Nephron (organoid): ENCODE results near the gene LY86.

Experiments used
- H3K27ac Mint-ChIP-seq, 3 experiments: 2 replicates each; pipeline ENCODE4 v1.8.0; 2020; ENCODE audit warnings: mixed read lengths in 3 of 3, mild to moderate bottlenecking in 2 of 3, moderate library complexity in 1 of 3
- H3K27me3 Mint-ChIP-seq: 2 replicates; pipeline ENCODE4 v1.8.0; 2021; ENCODE audit warnings: low read depth, mild to moderate bottlenecking, moderate library complexity, mixed read lengths
- H3K36me3 Mint-ChIP-seq: 2 replicates; pipeline ENCODE4 v1.8.0; 2020; ENCODE audit warnings: low read depth, mixed read lengths
- H3K4me1 Mint-ChIP-seq: 2 replicates; pipeline ENCODE4 v1.8.0; 2020; ENCODE audit warnings: mixed read lengths
- H3K4me3 Mint-ChIP-seq, 3 experiments: 2 replicates each; pipeline ENCODE4 v1.8.0; 2020; ENCODE audit warnings: mild to moderate bottlenecking in 3 of 3, mixed read lengths in 3 of 3, moderate library complexity in 2 of 3
- H3K9me3 Mint-ChIP-seq: 2 replicates; pipeline ENCODE4 v1.8.0; 2020; ENCODE audit warnings: mixed read lengths
- CTCF ChIP-seq, 3 experiments: fragments of 200-600 bp; sonication (generic); IDR thresholded peaks; one replicate each; pipeline ENCODE4 v1.5.0; 2021; ENCODE audit warnings: antibody characterized with exemption in 3 of 3; ENCODE audit not compliant: unreplicated experiment in 3 of 3

Gene LY86

DNA sequence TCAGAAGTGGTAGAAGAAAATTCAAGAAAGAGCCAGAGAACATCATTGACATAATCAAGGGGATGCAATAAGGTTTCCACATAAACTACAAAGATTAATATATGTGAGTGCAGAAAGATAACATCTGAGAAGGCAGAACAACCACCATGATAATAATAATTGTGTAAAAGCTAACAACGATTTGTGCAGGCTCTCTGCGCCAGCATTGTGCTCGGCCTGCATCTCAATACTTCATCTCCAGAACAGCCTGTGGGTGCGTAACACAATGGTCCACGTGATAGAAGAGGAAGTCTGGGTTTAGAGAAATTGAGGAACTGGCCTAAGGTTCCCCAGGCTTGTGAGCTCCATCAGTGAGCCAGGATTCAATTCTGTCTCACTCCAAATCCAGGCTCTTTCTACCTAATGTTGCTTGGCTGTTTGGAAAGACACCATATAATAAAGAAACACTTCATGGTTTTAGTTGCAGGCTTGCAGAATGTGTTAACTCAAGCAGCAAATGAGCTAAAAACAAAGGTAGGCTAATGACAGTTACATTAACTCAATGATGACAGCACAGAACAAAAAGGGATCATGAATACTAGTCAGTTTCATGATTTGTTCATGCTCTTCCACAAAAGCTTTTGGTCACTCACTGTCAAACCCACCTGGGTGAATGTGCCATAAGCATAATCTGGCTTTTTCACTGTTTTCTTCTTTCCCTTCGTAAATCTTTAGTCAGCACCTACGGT lies 71.2 kb downstream of the LY86 start:
- H3K9me3 Mint-ChIP-seq, result no peaks in the 10 kb centered on the region
- no peaks in the 10 kb centered on the region for H3K36me3 Mint-ChIP-seq
- H3K4me1 Mint-ChIP-seq, result peaks cover 60% of the 10 kb centered on the region
- H3K4me3 Mint-ChIP-seq, result no peak overlapping the region
- peaks cover 7% of the 10 kb centered on the region for H3K27me3 Mint-ChIP-seq
- H3K27ac Mint-ChIP-seq, result no peak overlapping the region
- no peak for TF ChIP-seq CTCF (IDR thresholded peaks at IDR 0.05; ENCODE audit: unreplicated experiment in 3 of 3)

DNA sequence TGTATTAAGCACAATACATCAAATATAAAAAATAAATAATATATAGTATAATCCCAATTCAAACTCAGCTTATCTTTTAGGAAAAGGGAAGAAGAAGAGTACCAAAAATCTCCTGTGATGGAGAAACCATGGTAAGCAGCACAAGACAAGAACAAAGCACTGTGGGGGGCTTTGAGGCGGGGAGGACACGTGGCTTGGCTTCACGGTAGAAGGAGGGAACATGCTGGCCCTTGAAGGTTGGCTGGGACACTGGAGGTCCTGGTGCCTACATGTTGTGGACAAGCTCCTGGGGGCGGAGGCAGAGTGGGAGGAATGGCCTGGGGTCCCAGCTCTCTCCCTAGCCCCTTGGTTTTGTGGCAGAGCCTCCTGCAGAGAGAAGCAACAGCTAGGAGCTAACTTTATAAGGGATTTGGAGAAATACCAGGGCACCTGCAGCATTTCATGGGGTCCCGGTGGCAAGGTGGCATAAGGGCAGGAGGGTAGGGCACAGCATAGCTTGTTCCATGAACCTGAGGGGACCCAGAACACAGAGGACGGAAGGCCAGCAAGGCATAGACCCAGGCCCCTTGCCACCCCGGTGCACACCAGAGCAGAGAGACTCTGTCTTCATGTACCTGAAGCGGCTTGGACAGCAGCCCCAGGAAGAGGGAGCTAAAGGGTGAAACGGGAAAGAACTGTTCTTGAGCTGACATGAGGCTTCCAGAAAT lies 72.0 kb downstream of the LY86 start:
- Mint-ChIP-seq H3K36me3 (no peaks in the 10 kb centered on the region), H3K27ac (no peak overlapping the region), H3K4me3 (no peak overlapping the region), H3K27me3 (peaks cover 4% of the 10 kb centered on the region), H3K9me3 (no peaks in the 10 kb centered on the region), H3K4me1 (peaks cover 55% of the 10 kb centered on the region)
- no peak for TF ChIP-seq CTCF (IDR thresholded peaks at IDR 0.05; ENCODE audit: unreplicated experiment in 3 of 3)

DNA sequence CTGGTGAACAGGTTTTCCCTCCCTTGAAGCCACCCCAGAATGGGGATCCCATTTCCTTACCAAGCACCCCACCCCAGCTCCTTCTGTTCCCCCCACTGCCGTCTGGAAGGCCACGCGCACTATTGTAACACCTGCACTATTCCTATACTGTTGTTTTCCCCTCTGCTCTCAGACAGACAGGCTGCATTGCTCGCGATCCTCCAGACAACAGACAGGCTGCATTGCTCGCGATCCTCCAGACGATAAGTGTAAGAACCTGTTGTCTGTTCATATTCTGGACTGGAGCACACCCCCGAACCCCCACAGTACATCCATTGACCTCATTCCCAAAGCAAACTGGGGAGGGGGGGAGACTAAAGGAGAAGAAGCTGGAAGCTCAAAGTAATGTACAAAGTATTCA lies 72.7 kb downstream of the LY86 start:
- Mint-ChIP-seq H3K4me3 (no peak overlapping the region), H3K27ac (peak overlapping the region; percentile 15 to 72 (median 25)), H3K9me3 (no peaks in the 10 kb centered on the region), H3K27me3 (peaks cover 4% of the 10 kb centered on the region), H3K4me1 (peaks cover 55% of the 10 kb centered on the region), H3K36me3 (no peaks in the 10 kb centered on the region)
- no peak for TF ChIP-seq CTCF (IDR thresholded peaks at IDR 0.05; ENCODE audit: unreplicated experiment in 3 of 3)

DNA sequence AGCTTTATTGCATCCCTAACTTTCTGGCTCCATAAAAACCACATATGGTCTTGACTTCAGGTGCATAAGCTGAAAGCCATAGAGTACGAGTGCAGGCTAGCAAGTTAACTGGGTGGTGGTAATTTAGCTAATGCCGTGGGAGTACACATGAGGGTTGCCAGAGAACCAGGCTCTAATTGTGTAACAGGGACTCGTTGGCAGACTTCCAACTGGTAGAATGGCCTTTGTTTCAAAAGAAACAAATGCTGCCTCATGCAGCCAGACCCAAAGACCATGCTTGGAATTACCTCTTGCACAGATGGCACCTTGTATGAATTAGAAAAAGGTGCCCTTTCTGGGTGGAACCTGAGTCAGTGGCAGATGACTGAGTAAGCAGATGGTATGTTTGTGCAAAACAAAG lies 73.2 kb downstream of the LY86 start:
- H3K27me3 Mint-ChIP-seq, result peaks cover 4% of the 10 kb centered on the region
- H3K27ac Mint-ChIP-seq, result peak overlapping the region in 2 of 3 experiments; percentile 15 to 72
- no peak overlapping the region for H3K4me3 Mint-ChIP-seq
- H3K36me3 Mint-ChIP-seq, result no peaks in the 10 kb centered on the region
- peaks cover 52% of the 10 kb centered on the region for H3K4me1 Mint-ChIP-seq
- no peak for TF ChIP-seq CTCF (IDR thresholded peaks at IDR 0.05; ENCODE audit: unreplicated experiment in 3 of 3)
- no peaks in the 10 kb centered on the region for H3K9me3 Mint-ChIP-seq

DNA sequence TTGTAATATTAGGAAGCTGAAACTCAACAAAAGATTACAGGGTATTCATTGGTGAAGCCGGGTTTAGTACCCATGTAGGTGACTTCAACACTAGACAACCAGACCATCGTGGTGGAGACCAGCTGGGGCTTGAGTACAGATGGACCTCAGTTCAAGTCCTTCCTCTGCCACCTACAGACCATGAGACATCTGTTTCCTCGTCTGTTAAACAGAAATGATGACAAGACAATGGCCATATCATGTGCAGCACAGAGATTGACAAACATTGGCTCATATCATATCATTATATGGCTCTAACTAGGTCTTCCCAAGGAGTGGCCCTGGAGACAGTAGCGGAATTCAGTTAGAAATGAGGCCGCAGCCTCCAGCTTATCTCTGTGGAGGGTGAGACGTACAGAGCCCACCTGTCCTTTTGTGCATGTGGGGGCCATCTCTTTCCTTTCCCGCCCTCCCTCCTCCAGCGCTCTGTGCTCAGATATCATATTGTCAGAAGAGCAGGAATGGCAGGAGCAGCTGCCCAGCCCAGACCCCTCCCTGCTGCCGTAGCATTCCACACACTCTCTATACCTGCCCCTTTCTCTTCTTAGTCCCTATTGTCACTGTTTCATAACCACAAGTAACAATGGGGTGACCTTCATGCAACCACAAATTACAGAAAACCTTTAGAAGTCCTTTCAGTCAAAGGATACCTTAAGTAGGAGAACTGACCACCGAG lies 75.1 kb downstream of the LY86 start:
- Mint-ChIP-seq H3K4me1 (peaks cover 47% of the 10 kb centered on the region), H3K4me3 (no peak overlapping the region)

More for the DNA sequence above, 75.1 kb downstream of the LY86 start:
- Mint-ChIP-seq H3K36me3 (no peaks in the 10 kb centered on the region), H3K9me3 (no peaks in the 10 kb centered on the region), H3K27ac (peak overlapping the region in 1 of 3 experiments; percentile 31), H3K27me3 (peaks cover 4% of the 10 kb centered on the region)
- TF ChIP-seq CTCF (IDR thresholded peaks at IDR 0.05; ENCODE audit: unreplicated experiment in 3 of 3), result no peak
